Tibial nerve (tissue), 4 donors: ENCODE data around the gene GLIS2. TPM values are rescaled to one million over a fixed set of nuclear protein-coding genes. Genes with fewer than 3 reads are reported as not detected.
"Not testable (repeated sequence)": the region's sequence is repeated elsewhere in the genome, so short reads cannot be mapped to it uniquely, and the experiment has no call there.

Experiments used
- DNase-seq, 2 donors: peaks; one replicate each; pipeline ENCODE4 v3.0.0-alpha.2; 2019; ENCODE audit warnings: low spot score in 2 of 2
- H3K27ac ChIP-seq, 4 donors: fragments of 200-600 bp; sonication (generic) in 3 of 4; one replicate each; pipeline ENCODE4 v1.5.1; 2017 to 2019; ENCODE audit warnings: mild to moderate bottlenecking in 1 of 4
- H3K27me3 ChIP-seq, 2 donors: fragments of 200-600 bp; sonication (generic) in 1 of 2; one replicate each; pipeline versions ENCODE4 v1.5.1 to v1.6.0; 2017 to 2019
- H3K36me3 ChIP-seq, 3 donors: fragments of 200-600 bp; sonication (generic); one replicate each; pipeline ENCODE4 v1.5.1; 2018 to 2019
- H3K4me1 ChIP-seq, 4 donors: fragments of 200-600 bp; sonication (generic) in 3 of 4; one replicate each; pipeline ENCODE4 v1.5.1; 2017 to 2019
- H3K4me3 ChIP-seq, 4 donors: fragments of 200-600 bp; sonication (generic) in 3 of 4; one replicate each; pipeline ENCODE4 v1.5.1; 2017 to 2019; ENCODE audit warnings: mild to moderate bottlenecking in 1 of 4, moderate library complexity in 1 of 4
- H3K9me3 ChIP-seq, 4 donors: fragments of 200-600 bp; sonication (generic) in 3 of 4; one replicate each; pipeline ENCODE4 v1.5.1; 2017 to 2019
- EP300 ChIP-seq, 2 donors: sonication (generic); formaldehyde crosslinking; IDR thresholded peaks; one replicate each; pipeline ENCODE4 v1.6.1; 2017; ENCODE audit warnings: antibody characterized with exemption in 2 of 2, mild to moderate bottlenecking in 1 of 2
- POLR2A ChIP-seq, 2 donors: fragments of 450-650 bp; IDR thresholded peaks; one replicate each; pipeline ENCODE4 v1.6.1; 2017; ENCODE audit warnings: antibody characterized with exemption in 2 of 2, mild to moderate bottlenecking in 2 of 2, moderate library complexity in 2 of 2
- WGBS, 2 donors: methylation state at CpG; one replicate each; pipeline ENCODE4 v1.1.5; 2018; 5-methylcytosine and 5-hydroxymethylcytosine counted together
- total RNA-seq, 4 donors: library from RNA; depleted of rRNA; stranded (reverse); fragments of >200 nt; gene quantifications; one replicate each; pipeline ENCODE4 v1.1.0, GENCODE V29; 2016
- TF ChIP-seq, protein P1 (sequence below), 5 experiments: fragments of 200-600 bp in 3 of 5; fragments of 450-650 bp in 2 of 5; sonication (generic) in 3 of 5; IDR thresholded peaks; one replicate each; pipeline ENCODE4 v1.5.1; 2016 to 2019; ENCODE audit warnings: antibody characterized with exemption in 5 of 5, mild to moderate bottlenecking in 3 of 5, moderate library complexity in 2 of 5

The GLIS2 gene
- total RNA-seq, 4 donors from 2014 or later, result 9.0 to 11.1 (median 10.8) TPM

GRCh38 chr16:4332623-4333307 lies 16.9 kb downstream of the GLIS2 start:
- 70 to 77% methylated on average over 12 to 17 of the region's 19 CpGs for WGBS, 2 donors
- peaks cover 0 to 54% (median 0%) of the 10 kb centered on the region in 3 donors for H3K36me3 ChIP-seq
- DNase-seq, result no peak

DNA sequence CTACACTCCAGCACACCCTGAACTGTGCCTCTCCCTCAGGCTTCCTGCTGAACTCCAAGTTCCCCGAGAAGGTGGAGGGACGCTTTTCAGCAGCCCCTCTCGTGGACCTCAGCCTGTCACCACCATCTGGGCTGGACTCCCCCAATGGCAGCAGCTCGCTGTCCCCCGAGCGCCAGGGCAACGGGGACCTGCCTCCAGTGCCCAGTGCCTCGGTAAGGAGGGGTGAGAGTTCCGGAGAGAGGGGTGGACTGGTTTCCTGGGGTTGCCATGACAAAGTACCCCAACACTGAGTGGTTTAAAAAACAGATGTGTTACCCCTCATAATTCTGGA lies 17.4 kb downstream of the GLIS2 start:
- Histone ChIP-seq H3K9me3 (no peaks in the 10 kb centered on the region), H3K36me3 (peaks cover 0 to 58% (median 0%) of the 10 kb centered on the region in 3 donors), H3K27ac (no peak overlapping the region), H3K4me1 (peaks cover 0 to 29% (median 11%) of the 10 kb centered on the region in 4 donors), H3K27me3 (no peaks in the 10 kb centered on the region), H3K4me3 (no peak overlapping the region)
- 75 to 76% methylated on average over 9 of the region's 9 CpGs for WGBS, 2 donors
- TF ChIP-seq, protein P1, sequence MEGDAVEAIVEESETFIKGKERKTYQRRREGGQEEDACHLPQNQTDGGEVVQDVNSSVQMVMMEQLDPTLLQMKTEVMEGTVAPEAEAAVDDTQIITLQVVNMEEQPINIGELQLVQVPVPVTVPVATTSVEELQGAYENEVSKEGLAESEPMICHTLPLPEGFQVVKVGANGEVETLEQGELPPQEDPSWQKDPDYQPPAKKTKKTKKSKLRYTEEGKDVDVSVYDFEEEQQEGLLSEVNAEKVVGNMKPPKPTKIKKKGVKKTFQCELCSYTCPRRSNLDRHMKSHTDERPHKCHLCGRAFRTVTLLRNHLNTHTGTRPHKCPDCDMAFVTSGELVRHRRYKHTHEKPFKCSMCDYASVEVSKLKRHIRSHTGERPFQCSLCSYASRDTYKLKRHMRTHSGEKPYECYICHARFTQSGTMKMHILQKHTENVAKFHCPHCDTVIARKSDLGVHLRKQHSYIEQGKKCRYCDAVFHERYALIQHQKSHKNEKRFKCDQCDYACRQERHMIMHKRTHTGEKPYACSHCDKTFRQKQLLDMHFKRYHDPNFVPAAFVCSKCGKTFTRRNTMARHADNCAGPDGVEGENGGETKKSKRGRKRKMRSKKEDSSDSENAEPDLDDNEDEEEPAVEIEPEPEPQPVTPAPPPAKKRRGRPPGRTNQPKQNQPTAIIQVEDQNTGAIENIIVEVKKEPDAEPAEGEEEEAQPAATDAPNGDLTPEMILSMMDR (IDR thresholded peaks at IDR 0.05), result no peak
- no peak for TF ChIP-seq EP300 (IDR thresholded peaks at IDR 0.05)
- TF ChIP-seq POLR2A (IDR thresholded peaks at IDR 0.05), result no peak
- DNase-seq, result no peak

More at GRCh38 chr16:4332623-4333307, 16.9 kb downstream of the GLIS2 start:
- Histone ChIP-seq H3K4me3 (no peak overlapping the region), H3K4me1 (peaks cover 0 to 31% (median 15%) of the 10 kb centered on the region in 4 donors), H3K27ac (no peak overlapping the region), H3K9me3 (no peaks in the 10 kb centered on the region), H3K27me3 (no peaks in the 10 kb centered on the region)
- TF ChIP-seq, protein P1 (IDR thresholded peaks at IDR 0.05), result no peak
- TF ChIP-seq POLR2A (IDR thresholded peaks at IDR 0.05) (no peak), EP300 (IDR thresholded peaks at IDR 0.05) (no peak)

DNA sequence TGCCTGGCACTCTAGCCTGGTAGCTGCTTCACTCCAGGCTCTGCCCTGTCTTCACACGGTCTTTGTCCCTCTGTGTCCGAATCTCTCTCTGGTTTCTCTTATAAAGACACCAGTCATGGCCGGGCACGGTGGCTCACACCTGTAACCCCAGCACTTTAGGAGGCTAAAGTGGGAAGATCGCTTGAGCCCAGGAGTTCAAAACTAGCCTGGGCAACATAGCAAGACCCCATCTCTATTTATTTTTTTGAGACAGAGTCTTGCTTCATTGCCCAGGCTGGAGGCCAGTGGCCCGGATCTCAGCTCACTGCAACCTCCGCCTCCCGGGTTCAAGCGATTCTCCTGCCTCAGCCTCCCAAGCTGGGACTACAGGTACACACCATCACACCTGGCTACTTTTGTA lies 17.8 kb downstream of the GLIS2 start:
- not testable (repeated sequence) for H3K9me3 ChIP-seq, DNase-seq, H3K27ac ChIP-seq, H3K27me3 ChIP-seq, H3K4me3 ChIP-seq
- peaks cover 0 to 62% (median 0%) of the 10 kb centered on the region in 3 donors for H3K36me3 ChIP-seq
- WGBS, 2 donors, result 89% methylated on average over 9 of the region's 9 CpGs
- peaks cover 0 to 29% (median 7%) of the 10 kb centered on the region in 4 donors for H3K4me1 ChIP-seq

DNA sequence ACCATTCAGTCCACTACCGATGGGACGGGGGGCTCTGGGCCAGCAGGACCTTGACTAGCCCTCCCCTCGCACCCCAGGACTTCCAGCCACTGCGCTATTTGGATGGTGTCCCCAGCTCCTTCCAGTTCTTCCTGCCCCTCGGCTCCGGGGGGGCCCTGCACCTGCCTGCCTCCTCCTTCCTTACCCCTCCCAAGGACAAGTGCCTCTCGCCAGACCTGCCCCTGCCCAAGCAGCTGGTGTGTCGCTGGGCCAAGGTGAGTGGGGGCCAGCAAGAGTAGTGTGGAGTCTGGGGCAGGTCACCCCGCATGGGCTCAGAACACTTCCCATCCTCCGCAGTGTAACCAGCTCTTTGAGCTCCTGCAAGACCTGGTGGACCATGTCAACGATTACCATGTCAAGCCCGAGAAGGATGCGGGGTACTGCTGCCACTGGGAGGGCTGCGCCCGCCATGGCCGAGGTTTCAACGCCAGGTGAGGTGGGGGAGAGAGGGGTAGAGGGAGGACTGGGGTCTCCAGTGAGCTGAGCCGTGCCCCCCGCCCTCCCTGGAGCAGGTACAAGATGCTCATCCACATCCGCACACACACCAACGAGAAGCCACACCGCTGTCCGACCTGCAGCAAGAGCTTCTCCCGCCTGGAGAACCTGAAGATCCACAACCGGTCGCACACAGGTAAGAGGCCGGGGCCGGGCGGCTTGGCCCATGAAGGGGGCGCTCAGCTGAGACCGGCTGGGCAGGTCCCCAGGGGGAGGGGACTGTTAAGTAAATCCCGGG lies 19.0 kb downstream of the GLIS2 start:
- no peak overlapping the region for H3K4me3 ChIP-seq
- H3K4me1 ChIP-seq, result peaks cover 0 to 29% (median 2%) of the 10 kb centered on the region in 4 donors
- TF ChIP-seq, protein P1 (IDR thresholded peaks at IDR 0.05), result no peak
- TF ChIP-seq POLR2A (IDR thresholded peaks at IDR 0.05), result no peak
- TF ChIP-seq EP300 (IDR thresholded peaks at IDR 0.05), result no peak
- H3K27ac ChIP-seq, result no peak overlapping the region
- H3K9me3 ChIP-seq, result no peaks in the 10 kb centered on the region
- no peaks in the 10 kb centered on the region for H3K27me3 ChIP-seq
- H3K36me3 ChIP-seq, result peaks cover 0 to 72% (median 0%) of the 10 kb centered on the region in 3 donors
- DNase-seq, result no peak
- 85 to 88% methylated on average over 27 to 28 of the region's 32 CpGs for WGBS, 2 donors

- no peaks in the 10 kb centered on the region for H3K9me3 ChIP-seq
- H3K27me3 ChIP-seq, result no peaks in the 10 kb centered on the region
- no peak for DNase-seq
- 88 to 91% methylated on average over 29 to 31 of the region's 41 CpGs for WGBS, 2 donors
- peak overlapping the region in 1 of 4 donors; percentile 10 for H3K27ac ChIP-seq
- peaks cover 0 to 87% (median 8%) of the 10 kb centered on the region in 3 donors for H3K36me3 ChIP-seq
- H3K4me3 ChIP-seq, result no peak overlapping the region
- TF ChIP-seq EP300 (IDR thresholded peaks at IDR 0.05) (no peak), POLR2A (IDR thresholded peaks at IDR 0.05) (no peak)
- TF ChIP-seq, protein P1 (IDR thresholded peaks at IDR 0.05), result no peak
- H3K4me1 ChIP-seq, result peaks cover 0 to 37% (median 0%) of the 10 kb centered on the region in 4 donors
Observed at GRCh38 chr16:4336701-4337539, 21.1 kb downstream of the GLIS2 start.
